Measurements from ENCODE around the gene MCRS1.

DNA sequence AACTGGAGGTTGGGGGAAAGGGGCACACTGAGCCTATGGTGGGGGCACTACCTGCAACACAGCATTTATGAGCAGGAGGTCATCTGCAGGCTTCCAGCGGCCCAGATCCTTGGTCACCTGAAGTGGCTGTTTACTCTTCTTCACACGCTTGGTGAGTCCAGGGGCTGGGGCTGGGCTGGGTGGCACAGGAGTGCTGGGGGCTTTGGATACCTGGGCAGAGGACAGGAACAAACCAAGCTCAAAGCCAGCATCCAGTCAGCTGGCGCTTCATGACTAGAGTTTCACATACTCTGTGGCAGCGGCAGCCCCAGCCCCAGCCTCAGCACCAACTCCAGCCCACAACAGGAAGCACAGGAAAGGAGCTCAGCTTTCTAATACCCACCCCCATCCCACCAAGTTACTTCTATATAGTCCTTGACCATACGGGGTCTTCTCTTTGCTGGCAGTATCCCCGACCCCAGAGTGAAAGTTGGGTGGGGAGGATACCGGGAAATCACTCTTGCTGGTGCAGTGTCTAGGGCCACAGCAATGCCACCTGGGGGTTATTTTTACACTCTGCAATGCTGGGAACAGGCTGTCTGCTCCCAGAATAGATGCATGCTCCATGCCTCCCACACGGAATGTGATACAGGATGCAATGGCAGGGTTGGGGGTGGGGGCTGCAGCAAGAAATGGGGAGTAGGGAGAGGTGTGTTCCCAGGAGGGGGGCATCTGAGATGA lies 3.1 kb downstream of the MCRS1 start:
- TF ChIP-seq, protein P1, sequence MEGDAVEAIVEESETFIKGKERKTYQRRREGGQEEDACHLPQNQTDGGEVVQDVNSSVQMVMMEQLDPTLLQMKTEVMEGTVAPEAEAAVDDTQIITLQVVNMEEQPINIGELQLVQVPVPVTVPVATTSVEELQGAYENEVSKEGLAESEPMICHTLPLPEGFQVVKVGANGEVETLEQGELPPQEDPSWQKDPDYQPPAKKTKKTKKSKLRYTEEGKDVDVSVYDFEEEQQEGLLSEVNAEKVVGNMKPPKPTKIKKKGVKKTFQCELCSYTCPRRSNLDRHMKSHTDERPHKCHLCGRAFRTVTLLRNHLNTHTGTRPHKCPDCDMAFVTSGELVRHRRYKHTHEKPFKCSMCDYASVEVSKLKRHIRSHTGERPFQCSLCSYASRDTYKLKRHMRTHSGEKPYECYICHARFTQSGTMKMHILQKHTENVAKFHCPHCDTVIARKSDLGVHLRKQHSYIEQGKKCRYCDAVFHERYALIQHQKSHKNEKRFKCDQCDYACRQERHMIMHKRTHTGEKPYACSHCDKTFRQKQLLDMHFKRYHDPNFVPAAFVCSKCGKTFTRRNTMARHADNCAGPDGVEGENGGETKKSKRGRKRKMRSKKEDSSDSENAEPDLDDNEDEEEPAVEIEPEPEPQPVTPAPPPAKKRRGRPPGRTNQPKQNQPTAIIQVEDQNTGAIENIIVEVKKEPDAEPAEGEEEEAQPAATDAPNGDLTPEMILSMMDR (IDR thresholded peaks at IDR 0.05): no peak
- TF ChIP-seq POLR2A (IDR thresholded peaks at IDR 0.05): no peak
